HG03469 (cell line): ENCODE results near the gene TRAF2.

Experiments
- ATAC-seq: cut with Tn5 transposase; IDR thresholded peaks from one replicate; pipeline ENCODE4 v1.9.1; 2021; ENCODE audit warnings: mild to moderate bottlenecking, moderate library complexity, moderate number of reproducible peaks; ENCODE audit not compliant: unreplicated experiment

The TRAF2 gene

DNA sequence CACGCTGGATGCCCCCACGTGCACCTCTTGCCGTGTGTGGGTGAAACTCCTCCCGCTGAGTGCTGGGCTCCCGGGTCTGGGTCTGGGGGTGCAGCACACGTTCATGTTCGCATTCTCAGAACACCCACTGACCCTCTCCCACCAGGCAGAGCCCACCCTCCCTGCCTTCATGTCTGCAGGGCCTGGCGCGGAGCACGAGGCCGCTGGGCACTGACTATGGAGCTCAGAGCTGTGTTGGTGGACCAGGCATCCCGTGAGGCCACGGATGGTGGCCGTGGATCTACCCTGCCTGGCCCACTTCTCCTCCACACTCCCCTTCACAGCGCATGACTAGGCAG is 74.6 kb downstream of the TRAF2 start:
- no peak for ATAC-seq

DNA sequence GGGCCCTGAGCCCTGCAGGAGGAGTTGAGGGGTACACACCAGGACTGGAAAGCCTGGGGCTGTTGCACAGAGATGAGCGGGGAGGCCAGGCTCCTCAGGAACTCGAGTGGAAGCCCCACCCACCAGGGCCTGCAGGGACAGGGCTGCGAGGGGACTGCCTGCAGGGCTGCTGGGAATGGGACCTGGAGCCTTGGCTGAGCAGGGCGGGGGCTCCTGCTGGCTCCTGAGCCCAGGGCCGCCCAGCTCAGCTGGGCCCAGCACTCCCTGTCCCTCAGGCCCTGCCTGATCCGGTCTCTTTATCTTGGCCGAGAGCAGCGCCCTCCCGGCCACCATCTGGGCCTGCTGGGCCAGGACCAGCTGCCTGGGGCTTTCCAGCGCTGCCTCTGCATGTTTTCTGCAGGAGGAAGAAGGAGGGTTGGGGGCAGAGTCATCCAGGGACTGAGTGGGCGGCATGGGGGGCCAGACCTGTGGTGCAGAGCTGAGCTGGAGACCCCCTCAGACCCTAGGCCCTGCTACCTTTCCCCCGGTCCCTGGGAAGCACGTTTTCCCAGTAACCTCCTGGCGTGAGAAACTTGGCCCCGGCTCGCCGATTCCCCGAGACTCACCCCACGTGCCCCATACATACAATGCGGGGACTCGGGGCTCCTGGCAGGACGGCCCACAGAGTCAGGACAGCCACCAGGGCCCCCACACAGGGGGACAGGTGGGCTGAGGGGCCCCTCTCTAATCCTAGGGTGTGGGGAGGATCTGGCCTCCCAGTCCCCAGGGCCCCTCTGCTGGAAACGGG is 75.2 kb downstream of the TRAF2 start:
- ATAC-seq, result no peak

DNA sequence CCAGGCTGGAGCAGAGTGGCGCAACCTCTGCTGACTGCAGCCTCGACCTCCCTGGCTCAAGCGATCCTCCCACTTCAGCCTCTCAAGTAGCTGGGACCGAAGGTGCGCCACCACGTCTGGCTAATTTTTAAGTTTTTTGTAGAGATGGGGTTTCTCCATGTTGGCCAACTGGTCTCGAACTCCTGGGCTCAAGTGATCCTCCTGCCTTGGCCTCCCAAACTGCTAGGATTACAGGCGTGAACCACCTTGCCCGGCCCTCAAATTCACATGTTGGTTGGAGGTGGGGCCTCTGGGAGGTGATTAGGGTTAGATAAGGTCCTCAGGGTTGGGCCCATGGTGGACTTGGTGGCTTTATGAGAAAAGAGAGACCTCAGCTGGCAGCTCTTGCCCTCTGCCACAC is 75.8 kb downstream of the TRAF2 start:
- ATAC-seq, result no peak

DNA sequence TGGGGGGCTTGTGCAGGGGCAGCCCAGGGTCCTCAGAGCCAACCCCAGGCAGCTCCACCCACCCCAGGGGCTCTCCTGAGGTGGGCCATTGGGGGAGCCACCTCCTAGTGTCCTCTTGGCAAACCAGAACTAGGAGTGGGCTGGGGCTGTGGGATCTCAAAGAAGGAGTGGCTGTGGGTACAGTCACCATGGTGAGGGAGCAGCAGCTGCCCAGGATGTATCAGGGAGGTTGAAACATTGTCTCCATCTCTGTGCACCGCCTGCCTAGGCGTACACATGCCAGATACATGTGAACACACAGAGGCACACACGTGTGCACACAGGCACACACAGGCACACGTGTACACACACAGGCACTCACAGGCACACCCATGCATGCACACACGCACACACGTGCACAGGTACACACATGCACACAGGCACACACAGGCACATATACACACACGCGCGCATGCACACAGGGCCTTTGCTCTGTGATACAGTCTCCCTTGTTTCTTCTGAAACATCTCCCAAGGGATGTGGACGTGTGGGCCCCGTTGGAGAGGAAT is 76.5 kb downstream of the TRAF2 start:
- no peak for ATAC-seq

DNA sequence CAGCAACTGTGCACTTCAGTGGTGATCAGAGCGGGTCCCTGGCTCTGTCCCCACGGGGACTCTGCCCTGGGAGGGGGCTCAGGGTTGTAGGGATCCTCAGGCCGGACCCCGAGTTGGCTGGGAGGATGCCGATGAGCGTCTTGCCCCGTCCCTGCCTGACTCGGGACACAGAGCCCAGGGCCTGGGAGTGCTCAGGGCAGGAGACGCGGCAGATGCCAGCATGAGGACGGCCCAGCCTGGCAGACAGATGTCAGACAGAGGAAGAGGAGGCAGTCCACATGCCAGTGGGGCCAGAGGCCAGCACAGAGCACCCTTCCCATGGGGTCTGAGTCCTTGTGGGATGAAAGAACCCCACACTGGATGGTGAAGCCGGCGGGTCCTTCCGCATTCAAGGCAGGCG is 77.0 kb downstream of the TRAF2 start:
- ATAC-seq, result no peak

DNA sequence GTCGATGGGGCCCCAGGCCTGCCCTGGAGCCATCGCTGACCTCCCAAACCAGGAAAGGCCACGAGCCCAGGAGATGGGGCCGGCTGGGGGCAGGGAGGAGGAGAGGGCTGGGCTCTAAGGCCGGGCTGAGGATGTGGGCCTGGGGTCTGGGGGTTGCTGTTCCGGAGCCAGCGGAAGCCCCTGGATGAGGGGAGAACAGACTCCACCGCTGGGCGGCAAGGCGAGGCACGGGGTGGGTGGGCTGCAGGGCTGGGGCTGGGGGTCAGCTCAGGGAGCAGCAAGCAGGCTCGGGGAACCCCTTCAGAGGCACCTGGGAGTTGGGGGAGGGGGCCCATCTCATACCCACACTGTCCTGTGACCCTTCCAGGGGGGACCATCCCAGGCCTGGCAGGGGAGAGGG is 77.4 kb downstream of the TRAF2 start:
- ATAC-seq, result no peak

DNA sequence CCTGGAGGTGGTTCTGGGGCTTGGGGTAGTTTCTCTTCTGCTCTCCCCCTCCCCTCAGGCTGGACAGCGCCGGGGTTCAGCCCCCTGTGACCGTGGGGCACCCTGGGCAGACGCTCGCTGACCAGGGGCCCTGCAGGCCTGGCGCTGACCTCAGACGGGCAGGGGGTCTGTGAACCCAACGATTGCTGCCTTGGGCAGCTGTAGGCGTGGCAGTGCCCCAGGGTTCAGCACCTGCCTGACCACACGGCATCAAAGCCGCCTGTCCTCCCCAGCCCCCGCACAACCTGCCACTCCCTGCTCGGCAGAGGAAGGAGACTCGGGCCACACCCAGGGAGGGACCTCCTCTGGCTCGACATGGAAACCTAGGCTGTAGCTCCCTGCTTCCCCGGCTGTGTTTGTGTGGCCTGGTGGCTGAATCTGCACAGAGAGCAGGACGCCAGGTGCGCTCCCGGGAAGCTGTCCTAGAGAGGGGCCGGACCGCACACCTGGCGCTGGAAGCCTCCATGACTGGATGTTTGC is 77.9 kb downstream of the TRAF2 start:
- ATAC-seq, result no peak

DNA sequence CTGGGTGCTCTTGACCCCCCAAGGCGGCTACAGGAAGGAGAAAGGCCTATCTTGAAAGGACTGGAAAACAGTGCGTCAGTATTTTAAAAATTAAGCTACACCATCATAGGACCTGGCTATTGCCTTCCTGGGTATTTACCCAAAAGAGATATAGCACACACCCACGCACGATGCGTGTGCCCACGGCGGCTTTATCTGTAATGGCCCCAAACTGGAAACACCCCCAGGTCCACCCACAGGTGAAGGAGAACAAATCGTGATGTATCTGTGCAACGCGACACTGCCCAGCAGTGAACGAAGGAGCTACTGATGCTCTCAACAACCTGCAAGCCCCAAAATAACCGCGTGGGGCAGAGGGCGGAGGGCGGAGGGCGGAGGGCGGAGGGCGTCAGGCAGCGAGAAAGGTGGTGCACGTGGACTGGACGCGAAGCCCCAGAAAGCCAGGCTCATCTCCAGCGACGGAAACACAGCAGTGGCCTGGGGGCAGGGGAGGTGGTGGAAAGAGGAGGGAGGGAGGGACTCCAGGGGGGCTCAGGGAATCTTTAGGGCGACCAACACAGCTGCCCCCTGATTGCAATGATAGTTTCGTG is 78.6 kb downstream of the TRAF2 start:
- no peak for ATAC-seq

DNA sequence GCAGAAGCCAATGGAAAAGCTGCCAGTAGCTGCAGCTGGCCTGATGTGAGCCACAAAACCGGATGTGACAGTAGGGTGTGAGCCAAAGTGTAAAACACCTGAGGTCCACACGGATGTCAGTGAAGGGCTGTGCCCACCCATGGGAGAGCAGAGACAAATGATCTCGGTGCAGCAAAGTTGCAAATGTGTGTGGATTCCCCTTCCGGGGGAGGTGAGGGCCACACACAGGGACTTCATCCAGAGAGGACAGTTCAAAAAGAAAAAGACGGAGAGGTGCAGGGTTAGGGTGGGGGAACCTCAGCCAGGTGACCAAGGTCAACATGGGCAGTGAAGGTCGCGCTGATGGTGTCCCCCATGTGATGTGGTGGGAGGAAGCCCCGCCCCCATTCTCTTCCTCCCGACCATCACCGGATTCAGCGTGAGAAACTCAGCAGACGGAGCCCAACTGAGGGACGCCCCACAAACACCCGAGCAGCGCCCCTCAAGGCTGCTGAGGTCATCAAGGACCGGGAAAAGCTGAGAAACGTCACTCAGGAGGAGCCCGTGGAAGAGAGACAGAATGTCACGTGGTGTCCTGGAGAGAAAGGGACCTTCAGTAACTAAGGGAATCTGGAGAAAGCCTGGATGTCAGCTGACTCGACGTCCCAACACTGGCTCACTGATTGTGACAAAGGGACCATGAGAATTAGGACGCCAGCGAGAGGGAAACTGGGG is 79.6 kb downstream of the TRAF2 start:
- ATAC-seq, result no peak

DNA sequence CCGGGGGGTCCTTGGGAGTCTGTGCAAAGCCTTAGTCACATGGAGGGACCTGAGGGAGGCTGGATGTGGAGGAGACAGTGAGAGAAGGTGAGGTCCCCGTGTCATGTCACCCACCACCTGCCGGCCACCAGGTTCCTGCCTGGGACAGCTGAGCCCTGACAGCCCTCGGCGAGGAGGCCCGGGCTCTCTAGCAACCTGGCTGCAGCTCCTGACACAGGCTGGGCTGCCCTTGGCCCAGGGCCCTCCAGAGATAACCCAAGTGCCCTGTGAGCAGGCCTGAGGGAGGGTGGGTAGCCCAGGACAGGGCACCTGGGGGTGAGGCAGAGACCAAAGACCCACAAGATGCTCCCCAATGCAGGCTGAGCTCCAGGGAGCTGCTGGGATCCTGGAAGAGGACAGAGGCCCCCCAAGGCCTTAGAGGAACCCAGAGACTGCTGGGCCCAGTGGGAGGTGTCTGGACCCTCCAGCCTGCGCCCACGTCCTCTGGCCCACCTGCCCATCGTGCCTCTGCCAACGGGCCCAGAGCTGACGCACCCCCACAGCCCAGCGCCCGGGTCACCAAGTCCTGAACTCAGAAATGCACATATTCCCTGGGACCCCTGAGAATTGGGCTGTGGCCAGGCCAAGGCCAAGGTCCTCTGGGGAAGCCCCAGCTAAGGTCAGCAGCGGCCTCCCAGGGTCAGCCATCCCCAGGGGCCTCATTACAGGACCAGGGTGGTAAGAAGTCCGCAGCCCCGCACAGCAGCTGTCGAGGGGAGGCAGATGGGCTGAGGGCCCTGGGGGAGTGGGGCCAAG is 82.2 kb downstream of the TRAF2 start:
- no peak for ATAC-seq

DNA sequence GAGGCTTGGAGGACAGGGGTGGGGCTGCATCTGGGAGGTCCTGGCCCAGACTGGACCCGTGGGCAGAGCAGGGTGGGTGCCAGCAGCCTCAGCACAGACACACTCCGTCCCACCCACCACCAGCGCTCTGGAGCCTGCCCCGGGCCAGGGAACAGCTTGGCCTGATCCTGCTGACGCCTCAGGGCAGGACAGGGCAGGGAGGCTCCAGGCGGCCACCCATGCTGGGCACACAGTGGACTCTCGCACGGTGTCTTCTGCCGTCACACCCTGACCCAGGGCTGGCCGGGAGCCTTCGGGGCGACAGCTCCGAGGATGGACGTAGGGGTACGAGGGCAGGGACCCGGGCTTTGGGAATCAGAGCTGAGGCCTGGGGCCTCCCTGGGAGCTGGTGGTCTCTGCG is 82.8 kb downstream of the TRAF2 start:
- no peak for ATAC-seq

DNA sequence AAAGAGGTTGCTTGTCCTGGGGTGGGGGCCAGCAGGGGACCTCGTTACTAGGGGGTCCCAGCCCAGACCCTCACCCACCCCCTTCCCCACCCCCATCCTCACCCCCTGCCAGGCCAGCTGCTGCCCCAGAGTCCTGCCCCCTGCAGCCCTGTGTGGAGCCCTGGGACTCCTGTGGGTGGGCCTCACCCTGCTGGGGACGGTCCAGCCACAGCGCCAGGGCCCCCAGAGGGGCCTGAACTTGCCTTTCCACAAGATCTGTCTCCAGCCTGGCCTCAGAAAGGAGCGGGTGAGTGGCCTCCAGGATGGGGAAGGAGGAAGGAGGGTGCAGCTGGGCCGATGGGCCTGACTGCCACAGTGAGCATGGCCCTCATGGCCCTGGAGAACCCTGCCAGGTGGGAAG is 83.5 kb downstream of the TRAF2 start:
- ATAC-seq, result no peak

DNA sequence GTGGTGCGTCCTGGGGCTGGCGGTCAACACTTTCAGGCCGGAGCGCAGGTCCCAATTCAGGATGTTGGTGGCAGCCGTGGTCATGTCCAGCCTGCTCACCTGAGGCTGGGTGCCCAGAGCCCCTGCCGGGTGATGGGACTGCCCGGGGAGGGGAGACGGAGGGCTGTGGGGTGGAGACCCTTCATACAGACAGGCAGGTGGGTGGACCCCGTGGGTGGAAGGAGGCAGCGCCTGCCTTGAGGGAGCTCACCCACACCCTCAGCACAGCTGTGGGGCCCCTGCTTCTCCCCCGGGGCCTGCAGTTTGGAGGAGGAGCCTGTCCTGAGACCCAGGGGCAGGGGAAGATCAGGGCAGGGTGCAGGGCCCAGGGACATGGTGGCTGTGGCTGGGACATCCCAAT is 84.0 kb downstream of the TRAF2 start:
- no peak for ATAC-seq

DNA sequence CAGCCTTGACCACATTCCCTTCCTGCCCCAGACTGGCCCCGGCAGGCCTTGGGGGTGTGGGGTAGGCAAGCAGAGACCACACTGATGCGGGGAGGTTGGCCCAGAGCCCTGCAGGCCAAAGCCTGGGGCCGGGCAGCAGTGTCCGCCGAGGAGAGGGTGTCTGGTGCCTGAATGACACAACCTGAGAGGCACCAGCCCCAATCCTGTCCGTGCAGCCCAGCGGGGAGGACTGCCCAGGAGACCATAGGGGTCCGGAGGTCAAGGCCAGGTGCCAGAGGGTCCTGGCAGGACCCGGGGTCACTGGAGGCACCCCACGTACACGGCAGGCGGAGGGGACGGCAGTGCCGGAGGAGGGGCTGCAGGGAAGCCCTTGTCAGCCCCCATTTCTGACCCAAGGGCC is 85.4 kb downstream of the TRAF2 start:
- ATAC-seq, result no peak

DNA sequence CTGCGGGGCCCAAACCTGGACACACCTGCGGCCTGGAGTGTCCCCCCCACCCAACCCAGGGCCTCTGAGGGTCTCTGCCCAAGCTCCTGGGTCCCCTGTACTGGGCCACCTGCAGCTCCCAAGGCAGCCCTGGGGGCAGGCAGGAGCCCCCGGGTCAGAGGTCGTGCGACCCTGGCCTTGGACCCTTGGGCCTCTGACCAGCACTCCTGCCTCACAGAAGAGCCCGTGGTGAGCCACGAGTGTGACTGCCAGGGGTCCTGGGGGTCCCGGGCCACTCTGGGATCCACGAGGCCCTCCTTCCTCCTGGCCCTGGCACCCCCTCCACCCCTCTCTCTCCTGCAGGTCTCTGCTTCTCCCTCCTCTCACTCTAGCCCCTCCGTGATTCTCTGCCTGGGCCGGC is 86.0 kb downstream of the TRAF2 start:
- ATAC-seq, result no peak

DNA sequence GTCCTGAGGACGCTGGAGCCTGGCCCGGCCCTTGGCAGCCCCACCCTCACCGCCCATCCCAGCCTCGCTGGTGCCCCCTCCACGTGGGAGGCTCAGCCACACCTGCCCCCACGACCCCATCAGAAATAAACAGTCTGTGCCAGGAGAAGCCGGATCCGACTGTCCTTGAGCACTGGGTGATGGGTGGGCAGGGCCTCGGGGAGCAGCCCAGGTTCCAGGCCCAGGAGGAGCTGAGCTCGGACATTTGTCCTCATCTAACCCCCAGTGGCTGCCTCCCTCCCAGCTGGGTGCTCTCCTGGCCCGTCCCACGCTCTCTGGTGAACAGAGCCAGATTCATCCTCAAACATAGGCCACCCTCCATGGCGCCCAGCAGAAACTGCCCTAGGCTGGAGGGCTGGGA is 86.4 kb downstream of the TRAF2 start:
- no peak for ATAC-seq

DNA sequence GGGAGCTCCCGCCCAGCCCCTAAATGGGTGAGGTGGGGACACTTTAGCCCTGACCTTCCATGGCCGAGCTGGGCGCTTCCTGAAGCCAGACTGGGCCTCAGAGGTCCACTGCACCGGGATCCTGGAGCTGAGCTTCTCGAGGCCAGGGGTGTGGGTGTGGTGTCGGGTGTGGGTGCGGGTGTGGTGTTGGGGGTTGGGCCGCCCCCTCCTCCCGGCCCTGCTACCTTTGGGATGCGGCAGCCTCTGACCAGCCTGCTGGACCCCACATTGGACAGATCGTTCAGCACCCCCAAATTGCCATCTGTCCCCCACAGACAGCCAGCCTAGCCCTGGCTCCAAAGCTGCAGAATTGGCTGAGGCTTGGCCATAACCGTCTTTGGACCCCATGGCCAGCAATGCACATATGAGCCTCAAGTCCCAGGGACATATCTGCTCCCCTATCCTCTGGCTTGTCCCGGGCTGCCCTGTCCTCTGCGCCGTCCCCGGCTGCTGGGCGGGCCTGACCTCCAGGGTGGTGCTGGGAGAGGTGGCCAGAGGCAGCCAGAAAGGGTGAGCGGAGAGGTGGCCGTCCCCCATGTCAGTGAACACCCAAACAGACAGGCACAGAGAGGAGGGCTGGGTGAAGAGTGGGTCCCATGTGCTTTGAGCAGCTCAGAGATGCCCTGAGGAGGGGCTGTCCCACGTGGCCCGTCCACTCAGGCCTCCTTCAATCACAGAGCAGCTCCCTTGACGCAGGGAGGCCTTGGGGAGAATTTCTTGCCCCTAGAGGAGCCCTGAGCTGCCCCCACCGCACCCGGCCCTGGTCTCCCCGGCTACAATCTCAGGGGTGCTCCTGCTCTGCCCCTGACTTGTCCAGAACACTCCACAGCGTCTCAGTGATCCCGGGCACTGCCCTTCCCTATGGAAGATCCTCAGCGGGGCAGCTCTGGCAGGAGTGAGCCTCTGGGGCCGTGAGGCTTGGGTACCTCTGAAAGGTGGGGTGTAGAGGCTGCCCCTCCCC is 87.6 kb downstream of the TRAF2 start:
- no peak for ATAC-seq

DNA sequence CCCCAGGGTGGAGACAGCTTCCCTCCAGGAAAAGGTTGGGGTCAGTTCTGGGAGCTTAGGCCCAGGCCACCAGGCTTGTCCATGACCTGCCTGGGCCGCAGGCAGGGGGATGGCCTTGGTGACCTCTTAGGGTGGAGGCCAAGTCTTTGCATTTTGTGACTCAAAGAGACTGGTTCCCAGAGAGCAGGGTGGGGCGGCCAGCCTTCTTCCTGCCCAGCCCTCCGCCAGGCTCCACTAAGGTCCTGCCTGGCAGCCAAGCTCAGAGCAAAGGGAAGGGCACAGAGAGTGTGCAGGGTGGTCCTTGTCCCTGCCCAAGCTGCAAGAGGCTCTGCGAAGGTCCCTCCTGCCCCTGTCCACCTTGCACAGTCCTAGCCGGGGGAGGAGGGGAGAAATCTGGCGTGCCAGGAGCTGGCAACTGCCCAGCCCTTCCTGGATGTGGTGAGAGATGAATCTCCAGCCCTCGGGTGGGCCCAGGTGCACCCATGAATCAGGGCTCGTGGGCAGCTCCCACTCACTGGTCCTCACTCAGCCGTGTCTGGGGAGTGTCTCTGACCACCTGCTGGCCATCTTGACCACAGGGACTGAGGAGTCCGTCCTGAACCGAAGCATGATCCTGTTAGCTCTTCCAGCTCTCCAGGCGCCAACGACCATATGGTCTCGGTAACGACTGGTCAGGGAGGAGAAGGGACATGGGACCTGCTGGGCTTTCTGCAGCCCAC is 88.7 kb downstream of the TRAF2 start:
- ATAC-seq, result no peak

DNA sequence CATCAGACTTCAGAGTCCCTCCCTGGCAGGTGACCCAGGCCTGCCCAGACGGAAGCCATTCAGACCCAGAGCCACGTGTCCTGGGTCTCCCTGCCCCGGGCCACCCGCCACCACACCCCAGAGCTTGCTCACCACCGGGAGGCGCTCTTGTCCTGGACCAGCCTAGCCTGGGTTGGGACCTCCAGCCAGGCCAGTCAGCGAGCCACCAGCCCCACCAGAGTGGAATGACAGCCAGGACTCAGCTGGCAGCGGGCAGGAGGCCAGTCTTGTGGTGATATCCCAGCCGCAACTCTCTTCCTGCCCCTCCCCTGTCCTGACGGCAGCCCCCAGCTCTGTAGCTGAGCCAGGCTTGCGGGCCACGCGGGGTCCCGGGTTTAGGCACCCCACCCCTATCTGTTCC is 89.3 kb downstream of the TRAF2 start:
- ATAC-seq, result no peak
